ENCODE measurements around the gene DOCK4.

GRCh38 chr7:111958431-111958830, 247.8 kb downstream of the DOCK4 start:
- TF ChIP-seq, protein P1, sequence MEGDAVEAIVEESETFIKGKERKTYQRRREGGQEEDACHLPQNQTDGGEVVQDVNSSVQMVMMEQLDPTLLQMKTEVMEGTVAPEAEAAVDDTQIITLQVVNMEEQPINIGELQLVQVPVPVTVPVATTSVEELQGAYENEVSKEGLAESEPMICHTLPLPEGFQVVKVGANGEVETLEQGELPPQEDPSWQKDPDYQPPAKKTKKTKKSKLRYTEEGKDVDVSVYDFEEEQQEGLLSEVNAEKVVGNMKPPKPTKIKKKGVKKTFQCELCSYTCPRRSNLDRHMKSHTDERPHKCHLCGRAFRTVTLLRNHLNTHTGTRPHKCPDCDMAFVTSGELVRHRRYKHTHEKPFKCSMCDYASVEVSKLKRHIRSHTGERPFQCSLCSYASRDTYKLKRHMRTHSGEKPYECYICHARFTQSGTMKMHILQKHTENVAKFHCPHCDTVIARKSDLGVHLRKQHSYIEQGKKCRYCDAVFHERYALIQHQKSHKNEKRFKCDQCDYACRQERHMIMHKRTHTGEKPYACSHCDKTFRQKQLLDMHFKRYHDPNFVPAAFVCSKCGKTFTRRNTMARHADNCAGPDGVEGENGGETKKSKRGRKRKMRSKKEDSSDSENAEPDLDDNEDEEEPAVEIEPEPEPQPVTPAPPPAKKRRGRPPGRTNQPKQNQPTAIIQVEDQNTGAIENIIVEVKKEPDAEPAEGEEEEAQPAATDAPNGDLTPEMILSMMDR (optimal IDR thresholded peaks at IDR 0.05 in 1 of 3, IDR thresholded peaks at IDR 0.05 in 1 of 3, conservative IDR thresholded peaks at IDR 0.05 in 1 of 3; ENCODE audit: extremely low read depth in 1 of 3, insufficient read depth in 2 of 3, low read length in 3 of 3) = no peak
- TF ChIP-seq EZH2 (IDR thresholded peaks at IDR 0.05; ENCODE audit: low read length) = no peak
